ENCODE results near the gene TMBIM4. TPM values are rescaled to one million over a fixed set of nuclear protein-coding genes. Genes with fewer than 3 reads are reported as not detected.

The TMBIM4 gene
- total RNA-seq, 1 donor = 175 TPM

- H3K4me3 ChIP-seq (ENCODE audit: low read depth, low read length) = peak within 1 kb of the TSS; percentile 94
- DNase-seq (ENCODE audit: low read depth) = peak; percentile 84
- TF ChIP-seq, protein P1, sequence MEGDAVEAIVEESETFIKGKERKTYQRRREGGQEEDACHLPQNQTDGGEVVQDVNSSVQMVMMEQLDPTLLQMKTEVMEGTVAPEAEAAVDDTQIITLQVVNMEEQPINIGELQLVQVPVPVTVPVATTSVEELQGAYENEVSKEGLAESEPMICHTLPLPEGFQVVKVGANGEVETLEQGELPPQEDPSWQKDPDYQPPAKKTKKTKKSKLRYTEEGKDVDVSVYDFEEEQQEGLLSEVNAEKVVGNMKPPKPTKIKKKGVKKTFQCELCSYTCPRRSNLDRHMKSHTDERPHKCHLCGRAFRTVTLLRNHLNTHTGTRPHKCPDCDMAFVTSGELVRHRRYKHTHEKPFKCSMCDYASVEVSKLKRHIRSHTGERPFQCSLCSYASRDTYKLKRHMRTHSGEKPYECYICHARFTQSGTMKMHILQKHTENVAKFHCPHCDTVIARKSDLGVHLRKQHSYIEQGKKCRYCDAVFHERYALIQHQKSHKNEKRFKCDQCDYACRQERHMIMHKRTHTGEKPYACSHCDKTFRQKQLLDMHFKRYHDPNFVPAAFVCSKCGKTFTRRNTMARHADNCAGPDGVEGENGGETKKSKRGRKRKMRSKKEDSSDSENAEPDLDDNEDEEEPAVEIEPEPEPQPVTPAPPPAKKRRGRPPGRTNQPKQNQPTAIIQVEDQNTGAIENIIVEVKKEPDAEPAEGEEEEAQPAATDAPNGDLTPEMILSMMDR (IDR thresholded peaks at IDR 0.05; ENCODE audit: insufficient read depth, low read depth, low read length) = no peak
These were observed 39.3 kb downstream of the TMBIM4 start, which contains the start of gene LLPH for GRCh38 chr12:66130267-66131066. TSS of gene LLPH (minus strand) at chr12:66130750. CDS start at chr12:66129106, 1,644 bp downstream.

- TF ChIP-seq, protein P1 (IDR thresholded peaks at IDR 0.05; ENCODE audit: insufficient read depth, low read depth, low read length) = no peak
- peak; percentile 38 for DNase-seq (ENCODE audit: low read depth)
These were observed 39.9 kb downstream of the TMBIM4 start for GRCh38 chr12:66129934-66130266.

DNA sequence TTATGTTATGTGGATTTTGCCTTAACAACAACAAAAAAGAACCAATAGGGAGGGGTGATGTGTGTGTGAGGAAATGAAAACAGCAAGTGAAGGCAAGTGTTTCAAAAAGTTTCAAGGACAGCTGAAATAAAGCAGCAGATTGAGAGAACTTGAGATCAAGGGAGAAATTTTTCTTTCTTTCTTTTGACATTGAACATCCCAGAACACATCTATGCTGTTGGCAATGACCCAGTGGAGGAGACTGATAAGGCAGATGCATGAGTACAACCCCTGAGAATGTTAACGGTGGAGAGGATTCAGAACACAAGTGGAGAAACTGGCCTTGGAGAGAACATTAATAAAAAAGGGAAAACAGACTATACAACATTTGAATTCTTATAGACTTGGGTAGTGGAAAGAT lies 42.1 kb downstream of the TMBIM4 start:
- TF ChIP-seq, protein P1 (IDR thresholded peaks at IDR 0.05; ENCODE audit: insufficient read depth, low read depth, low read length) = no peak
- no peak overlapping the region for H3K4me3 ChIP-seq (ENCODE audit: low read depth, low read length)
- peak; percentile 61 for DNase-seq (ENCODE audit: low read depth)

More at GRCh38 chr12:66129934-66130266, 39.9 kb downstream of the TMBIM4 start:
- H3K4me3 ChIP-seq (ENCODE audit: low read depth, low read length) = peak overlapping the region; percentile 94

DNA sequence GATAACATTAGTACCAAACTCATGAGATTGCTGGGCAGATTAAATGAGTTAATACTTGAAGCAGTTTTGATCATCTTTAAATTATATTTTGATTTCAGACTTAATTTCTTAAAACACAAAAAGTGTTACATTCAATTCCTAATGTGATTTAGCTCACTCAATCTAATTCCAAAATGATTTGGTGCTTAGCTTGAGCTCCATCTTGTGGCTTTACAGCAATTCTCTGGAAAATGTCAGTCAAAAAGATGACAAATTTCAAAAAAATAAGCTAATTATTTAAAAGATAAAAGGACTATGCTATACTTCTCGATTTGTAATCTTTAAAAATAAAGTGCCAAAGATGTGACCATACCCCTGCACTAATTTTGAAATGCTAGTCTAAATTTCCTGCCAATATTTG lies 49.3 kb downstream of the TMBIM4 start:
- TF ChIP-seq, protein P1 (IDR thresholded peaks at IDR 0.05; ENCODE audit: insufficient read depth, low read depth, low read length) = peak; percentile 5
- DNase-seq (ENCODE audit: low read depth) = no peak
- no peak overlapping the region for H3K4me3 ChIP-seq (ENCODE audit: low read depth, low read length)

DNA sequence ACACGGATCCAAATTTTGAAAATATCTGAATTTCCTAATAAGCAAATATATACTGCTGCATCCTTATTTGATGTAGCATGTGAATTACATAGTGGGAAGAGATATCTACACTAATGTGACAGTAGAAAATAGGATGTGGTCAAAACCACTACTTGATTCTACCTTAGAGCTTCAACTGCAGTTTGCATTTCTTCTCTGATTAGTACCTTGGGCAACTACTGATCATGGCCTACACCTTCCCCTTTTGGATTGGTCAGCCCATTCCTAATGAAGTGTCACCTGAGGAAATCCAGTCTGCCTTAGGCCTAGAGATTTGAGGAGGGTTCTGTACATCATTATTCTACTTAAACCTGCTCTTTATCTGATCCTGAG lies 49.9 kb downstream of the TMBIM4 start:
- no peak for DNase-seq (ENCODE audit: low read depth)

DNA sequence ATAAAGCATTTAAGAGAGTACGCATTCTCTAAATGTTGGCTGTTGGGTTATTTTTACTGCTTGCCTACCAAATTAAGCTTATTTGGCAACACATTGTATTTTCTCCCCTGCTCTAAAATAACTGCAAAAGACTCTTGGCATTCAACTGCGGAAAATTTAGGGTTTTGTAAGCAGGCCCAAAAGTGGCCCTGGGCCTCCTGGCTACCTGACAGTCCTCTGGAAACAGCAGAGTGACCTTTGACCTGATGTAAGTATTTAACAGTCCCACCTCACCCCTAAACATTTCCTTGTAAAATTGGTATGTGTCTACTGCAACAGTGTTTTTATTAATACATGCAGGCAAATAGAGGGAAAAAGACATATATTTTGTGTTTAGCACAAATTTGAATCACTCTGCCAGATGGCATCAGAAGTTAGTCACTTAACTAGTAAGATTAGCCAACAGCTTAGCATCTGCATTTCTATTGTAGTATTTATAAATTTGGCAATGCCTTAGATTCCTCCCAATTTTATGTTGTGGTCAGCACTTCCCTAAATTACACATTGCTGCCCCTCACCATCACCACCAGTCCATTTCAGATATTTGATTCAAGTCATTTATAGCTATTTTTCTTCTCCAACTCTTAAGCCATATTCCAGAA lies 50.4 kb downstream of the TMBIM4 start:
- no peak for DNase-seq (ENCODE audit: low read depth)
- H3K4me3 ChIP-seq (ENCODE audit: low read depth, low read length) = no peak overlapping the region
- TF ChIP-seq, protein P1 (IDR thresholded peaks at IDR 0.05; ENCODE audit: insufficient read depth, low read depth, low read length) = no peak

More for the DNA sequence above, 49.9 kb downstream of the TMBIM4 start:
- TF ChIP-seq, protein P1 (IDR thresholded peaks at IDR 0.05; ENCODE audit: insufficient read depth, low read depth, low read length) = no peak
- no peak overlapping the region for H3K4me3 ChIP-seq (ENCODE audit: low read depth, low read length)
